Activated naive CD4-positive, alpha-beta T cell treated with anti-CD3 and anti-CD28 coated beads, Interleukin-2, amount 50 U/mL, for 72 hours (primary cell): ENCODE measurements around the gene TLK2. TPM values are rescaled to one million over a fixed set of nuclear protein-coding genes. Genes with fewer than 3 reads are reported as not detected.
"Not testable (repeated sequence)": the region's sequence is repeated elsewhere in the genome, so short reads cannot be mapped to it uniquely, and the experiment has no call there.

Source experiments
- ATAC-seq, 2 donors: fragments of 150-1000 bp; cut with Tn5 transposase; 2 replicates each; pipeline ENCODE4 v1.10.0; 2021; ENCODE audit warnings: mild to moderate bottlenecking in 2 of 2, moderate library complexity in 2 of 2
- DNase-seq, 2 donors: peaks; one replicate each; pipeline ENCODE4 v3.0.0; 2021 to 2022; ENCODE audit warnings: low spot score in 2 of 2
- H3K27ac Mint-ChIP-seq, 2 donors: one replicate each; pipeline ENCODE4 v1.8.0; 2022; ENCODE audit warnings: mild to moderate bottlenecking in 2 of 2, mixed read lengths in 2 of 2
- H3K36me3 Mint-ChIP-seq, 2 donors: one replicate each; pipeline ENCODE4 v1.8.0; 2022; ENCODE audit warnings: mixed read lengths in 2 of 2
- H3K9me3 Mint-ChIP-seq, 2 donors: one replicate each; pipeline ENCODE4 v1.8.0; 2022; ENCODE audit warnings: mixed read lengths in 2 of 2
- total RNA-seq, 2 donors: library from RNA; stranded (reverse); gene quantifications; one replicate each; pipeline ENCODE4 v1.2.3, GENCODE V29; 2022

TLK2 gene
- total RNA-seq, 2 donors from 2014 or later, result 40.7 to 44.4 TPM

- ATAC-seq, result peak; percentile 22 to 43
- Mint-ChIP-seq H3K27ac (peak overlapping the region; percentile 7 to 72), H3K36me3 (peaks cover 5 to 13% of the 10 kb centered on the region in 2 donors)
- peak; percentile 36 to 67 for DNase-seq
- H3K9me3 Mint-ChIP-seq, result not testable (repeated sequence)
Observed at GRCh38 chr17:62477718-62478408, 762 bp upstream of the TLK2 start.

- Mint-ChIP-seq H3K36me3 (peaks cover 5 to 13% of the 10 kb centered on the region in 2 donors), H3K27ac (peak overlapping the region; percentile 94 to 98)
- DNase-seq (peak; percentile 45 to 66), ATAC-seq (peak; percentile 31 to 33)
- H3K9me3 Mint-ChIP-seq, result not testable (repeated sequence)
Observed at GRCh38 chr17:62478880-62479638, 434 bp downstream of the TLK2 start.

GRCh38 chr17:62479639-62480258, 1.1 kb downstream of the TLK2 start:
- H3K9me3 Mint-ChIP-seq, ATAC-seq: not testable (repeated sequence)
- H3K27ac Mint-ChIP-seq, result peak overlapping the region; percentile 94 to 98
- DNase-seq, result peak; percentile 17 to 57
- H3K36me3 Mint-ChIP-seq, result peaks cover 5 to 13% of the 10 kb centered on the region in 2 donors

GRCh38 chr17:62482553-62482952, 3.9 kb downstream of the TLK2 start:
- H3K27ac Mint-ChIP-seq, result peak overlapping the region in 1 of 2 donors; percentile 44

GRCh38 chr17:62490990-62491389, 12.4 kb downstream of the TLK2 start:
- not testable (repeated sequence) for ATAC-seq, H3K9me3 Mint-ChIP-seq, DNase-seq, H3K27ac Mint-ChIP-seq, H3K36me3 Mint-ChIP-seq

More at GRCh38 chr17:62482553-62482952, 3.9 kb downstream of the TLK2 start:
- H3K36me3 Mint-ChIP-seq, H3K9me3 Mint-ChIP-seq, DNase-seq, ATAC-seq: not testable (repeated sequence)

GRCh38 chr17:62493049-62493655, 14.5 kb downstream of the TLK2 start:
- not testable (repeated sequence) for H3K9me3 Mint-ChIP-seq, H3K27ac Mint-ChIP-seq, H3K36me3 Mint-ChIP-seq, DNase-seq
- peak in 1 of 2 donors; percentile 41 for ATAC-seq

- not testable (repeated sequence) for H3K27ac Mint-ChIP-seq, ATAC-seq, H3K36me3 Mint-ChIP-seq, DNase-seq, H3K9me3 Mint-ChIP-seq
Observed at GRCh38 chr17:62494073-62494472, 15.4 kb downstream of the TLK2 start.

GRCh38 chr17:62496344-62496743, 17.7 kb downstream of the TLK2 start:
- not testable (repeated sequence) for ATAC-seq, DNase-seq, H3K9me3 Mint-ChIP-seq, H3K27ac Mint-ChIP-seq, H3K36me3 Mint-ChIP-seq

- H3K36me3 Mint-ChIP-seq, H3K9me3 Mint-ChIP-seq, H3K27ac Mint-ChIP-seq, ATAC-seq, DNase-seq: not testable (repeated sequence)
Observed at GRCh38 chr17:62498796-62499195, 20.2 kb downstream of the TLK2 start.

- not testable (repeated sequence) for H3K9me3 Mint-ChIP-seq, DNase-seq, ATAC-seq, H3K27ac Mint-ChIP-seq, H3K36me3 Mint-ChIP-seq
Observed at GRCh38 chr17:62500463-62500862, 21.8 kb downstream of the TLK2 start.

- not testable (repeated sequence) for DNase-seq, H3K9me3 Mint-ChIP-seq, ATAC-seq, H3K27ac Mint-ChIP-seq, H3K36me3 Mint-ChIP-seq
Observed at GRCh38 chr17:62504857-62505256, 26.2 kb downstream of the TLK2 start.

- not testable (repeated sequence) for H3K9me3 Mint-ChIP-seq, DNase-seq, H3K36me3 Mint-ChIP-seq, ATAC-seq
- H3K27ac Mint-ChIP-seq, result peak overlapping the region in 1 of 2 donors; percentile 25
Observed at GRCh38 chr17:62507191-62507836, 28.7 kb downstream of the TLK2 start.

GRCh38 chr17:62510247-62510819, 31.7 kb downstream of the TLK2 start:
- not testable (repeated sequence) for DNase-seq, H3K36me3 Mint-ChIP-seq, H3K27ac Mint-ChIP-seq, H3K9me3 Mint-ChIP-seq
- peak; percentile 70 to 73 for ATAC-seq

- H3K27ac Mint-ChIP-seq, DNase-seq, H3K36me3 Mint-ChIP-seq, H3K9me3 Mint-ChIP-seq: not testable (repeated sequence)
- peak in 1 of 2 donors; percentile 52 for ATAC-seq
Observed at GRCh38 chr17:62511014-62511413, 32.4 kb downstream of the TLK2 start.

GRCh38 chr17:62516376-62516775, 37.8 kb downstream of the TLK2 start:
- not testable (repeated sequence) for H3K36me3 Mint-ChIP-seq, H3K9me3 Mint-ChIP-seq, ATAC-seq, H3K27ac Mint-ChIP-seq, DNase-seq

- H3K36me3 Mint-ChIP-seq, ATAC-seq, H3K27ac Mint-ChIP-seq, H3K9me3 Mint-ChIP-seq, DNase-seq: not testable (repeated sequence)
Observed at GRCh38 chr17:62521295-62521694, 42.7 kb downstream of the TLK2 start.
